Fibroblast of lung (primary cell): ENCODE measurements around the gene SPRR4. TPM values are rescaled to one million over a fixed set of nuclear protein-coding genes. Genes with fewer than 3 reads are reported as not detected.

Experiments used
- DNase-seq, 2 donors: peaks; one replicate each; pipeline versions ENCODE4 v3.0.0 to v3.0.0-alpha.2; 2010; ENCODE audit warnings: low read depth in 2 of 2
- H2AFZ ChIP-seq: 2 replicates; pipeline ENCODE4 v1.5.1; 2012; ENCODE audit warnings: low read length, control low read depth, inconsistent platforms
- H3K27ac ChIP-seq: 2 replicates; pipeline ENCODE4 v1.5.1; 2011; ENCODE audit warnings: low read length, control low read depth; ENCODE audit not compliant: insufficient read depth
- H3K27me3 ChIP-seq: 2 replicates; pipeline ENCODE4 v1.5.1; 2011; ENCODE audit warnings: mild to moderate bottlenecking, low read length; ENCODE audit not compliant: control insufficient read depth, insufficient read depth
- H3K36me3 ChIP-seq: 2 replicates; pipeline ENCODE4 v1.5.1; 2011; ENCODE audit warnings: low read length; ENCODE audit not compliant: control insufficient read depth, insufficient read depth
- H3K4me1 ChIP-seq: 2 replicates; pipeline ENCODE4 v1.5.1; 2011; ENCODE audit warnings: low read length; ENCODE audit not compliant: control insufficient read depth, insufficient read depth; ENCODE audit errors: extremely low read depth
- H3K4me2 ChIP-seq: 2 replicates; pipeline ENCODE4 v1.5.1; 2011; ENCODE audit warnings: low read length, control low read depth; ENCODE audit not compliant: insufficient read depth; ENCODE audit errors: extremely low read depth
- H3K4me3 ChIP-seq, 4 experiments: fragments of 200-600 bp in 1 of 4; sonication (generic) in 1 of 4; replicated peaks in 1 of 4; 2 replicates each; pipeline ENCODE4 v1.5.1; 2011 to 2016; ENCODE audit warnings: low read length in 4 of 4, low read depth in 3 of 4, mild to moderate bottlenecking in 3 of 4, control low read depth in 2 of 4, inconsistent platforms in 1 of 4, mixed read lengths in 1 of 4; ENCODE audit not compliant: insufficient read depth in 1 of 4; ENCODE audit errors: control extremely low read depth in 1 of 4
- H3K79me2 ChIP-seq: 2 replicates; pipeline ENCODE4 v1.5.1; 2012; ENCODE audit warnings: mild to moderate bottlenecking, low read length, inconsistent platforms; ENCODE audit not compliant: control insufficient read depth, insufficient read depth
- H3K9ac ChIP-seq: 2 replicates; pipeline ENCODE4 v1.5.1; 2011; ENCODE audit warnings: mild to moderate bottlenecking, low read length, control low read depth; ENCODE audit not compliant: insufficient read depth
- H3K9me3 ChIP-seq: 2 replicates; pipeline ENCODE4 v1.5.1; 2012; ENCODE audit warnings: low read depth, low read length; ENCODE audit not compliant: control insufficient read depth, insufficient read depth
- H4K20me1 ChIP-seq: 2 replicates; pipeline ENCODE4 v1.5.1; 2011; ENCODE audit warnings: low read length; ENCODE audit not compliant: control insufficient read depth, insufficient read depth; ENCODE audit errors: extremely low read depth
- CTCF ChIP-seq, 2 donors: IDR thresholded peaks in 1 of 2; conservative IDR thresholded peaks in 1 of 2; 1 replicate in 1 of 2; 2 replicates in 1 of 2; pipeline ENCODE4 v1.5.1; 2011 to 2012; ENCODE audit warnings: low read length in 2 of 2, control low read depth in 1 of 2, inconsistent platforms in 1 of 2, low read depth in 1 of 2, mild to moderate bottlenecking in 1 of 2
- EZH2 ChIP-seq: IDR thresholded peaks from 2 replicates; pipeline ENCODE4 v1.5.1; 2012; ENCODE audit warnings: low read length, control low read depth, mild to moderate bottlenecking; ENCODE audit errors: missing control alignments
- polyA plus RNA-seq, 2 donors: library from polyadenylated mRNA; depleted of rRNA in 1 of 2; stranded (reverse) in 1 of 2; unstranded in 1 of 2; fragments of >200 nt; gene quantifications; 2 replicates each; pipeline ENCODE4 v1.2.1, GENCODE V29; 2011 to 2012; ENCODE audit warnings: missing spikeins in 1 of 2
- total RNA-seq: library from RNA; depleted of rRNA; stranded (reverse); fragments of >200 nt; gene quantifications from 2 replicates; pipeline ENCODE4 v1.2.1, GENCODE V29; 2014

SPRR4 gene
- total and polyA plus RNA-seq, 2 donors (not counting 1 experiment from before 2014, with no cell fraction given) = not detected

- no peak for TF ChIP-seq EZH2
- TF ChIP-seq CTCF (conservative IDR thresholded peaks at IDR 0.05 in 1 of 2, IDR thresholded peaks at IDR 0.05 in 1 of 2; ENCODE audit: low read depth in 1 of 2, low read length in 2 of 2) = no peak
- Histone ChIP-seq H3K36me3 (no peaks in the 10 kb centered on the region), H3K4me2 (no peak overlapping the region), H3K27ac (no peak overlapping the region), H3K4me1 (no peaks in the 10 kb centered on the region), H2AFZ (no peak overlapping the region), H3K9me3 (no peaks in the 10 kb centered on the region), H3K27me3 (no peaks in the 10 kb centered on the region), H3K79me2 (no peaks in the 10 kb centered on the region), H3K4me3 (no peak overlapping the region), H3K9ac (no peak overlapping the region), H4K20me1 (no peaks in the 10 kb centered on the region)
- no peak for DNase-seq
Observed at GRCh38 chr1:152940614-152941013, 29.8 kb upstream of the SPRR4 start.

- Histone ChIP-seq H3K4me1 (no peaks in the 10 kb centered on the region), H3K4me2 (no peak overlapping the region), H3K27ac (no peak overlapping the region), H3K9ac (no peak overlapping the region), H3K9me3 (no peaks in the 10 kb centered on the region), H3K36me3 (no peaks in the 10 kb centered on the region), H3K4me3 (no peak overlapping the region), H2AFZ (no peak overlapping the region), H3K79me2 (no peaks in the 10 kb centered on the region), H3K27me3 (no peaks in the 10 kb centered on the region), H4K20me1 (no peaks in the 10 kb centered on the region)
- no peak for TF ChIP-seq CTCF (conservative IDR thresholded peaks at IDR 0.05 in 1 of 2, IDR thresholded peaks at IDR 0.05 in 1 of 2; ENCODE audit: low read depth in 1 of 2, low read length in 2 of 2)
- no peak for TF ChIP-seq EZH2
- DNase-seq = no peak
Observed at GRCh38 chr1:152941037-152941711, 29.3 kb upstream of the SPRR4 start.

GRCh38 chr1:152942161-152942560 is 28.3 kb upstream of the SPRR4 start:
- Histone ChIP-seq H3K27me3 (no peaks in the 10 kb centered on the region), H2AFZ (no peak overlapping the region), H3K36me3 (no peaks in the 10 kb centered on the region), H4K20me1 (no peaks in the 10 kb centered on the region), H3K4me1 (no peaks in the 10 kb centered on the region), H3K4me2 (no peak overlapping the region), H3K79me2 (no peaks in the 10 kb centered on the region), H3K27ac (no peak overlapping the region), H3K9me3 (no peaks in the 10 kb centered on the region), H3K9ac (no peak overlapping the region), H3K4me3 (no peak overlapping the region)
- no peak for TF ChIP-seq EZH2
- TF ChIP-seq CTCF (conservative IDR thresholded peaks at IDR 0.05 in 1 of 2, IDR thresholded peaks at IDR 0.05 in 1 of 2; ENCODE audit: low read depth in 1 of 2, low read length in 2 of 2) = no peak
- DNase-seq = no peak
